Hepatocyte (in vitro differentiated cells): Measurements from ENCODE around the gene MUC6. TPM values are rescaled to one million over a fixed set of nuclear protein-coding genes. Genes with fewer than 3 reads are reported as not detected.

Experiments
- DNase-seq: peaks from one replicate; pipeline ENCODE4 v3.0.0-alpha.2; 2016; ENCODE audit warnings: low spot score
- H2AFZ ChIP-seq: fragments of 200-600 bp; sonication (generic); 2 replicates; pipeline ENCODE4 v1.6.0; 2016; ENCODE audit warnings: antibody characterized with exemption, mild to moderate bottlenecking
- H3K27ac ChIP-seq: fragments of 200-600 bp; sonication (generic); 2 replicates; pipeline ENCODE4 v1.5.1; 2016; ENCODE audit warnings: mild to moderate bottlenecking
- H3K27me3 ChIP-seq: fragments of 200-600 bp; sonication (generic); 2 replicates; pipeline ENCODE4 v1.6.1; 2016
- H3K36me3 ChIP-seq: fragments of 200-600 bp; sonication (generic); replicated peaks from 2 replicates; pipeline ENCODE4 v1.5.1; 2016; ENCODE audit warnings: low read depth; ENCODE audit not compliant: insufficient read depth
- H3K4me1 ChIP-seq: fragments of 200-600 bp; sonication (generic); 2 replicates; pipeline ENCODE4 v1.5.1; 2016; ENCODE audit warnings: mild to moderate bottlenecking, moderate library complexity; ENCODE audit not compliant: insufficient read depth
- H3K4me2 ChIP-seq: fragments of 200-600 bp; sonication (generic); 2 replicates; pipeline ENCODE4 v1.6.0; 2016
- H3K4me3 ChIP-seq: fragments of 200-600 bp; sonication (generic); 2 replicates; pipeline ENCODE4 v1.5.1; 2016; ENCODE audit warnings: mild to moderate bottlenecking
- H3K79me2 ChIP-seq: fragments of 200-600 bp; sonication (generic); 2 replicates; pipeline ENCODE4 v1.6.0; 2017; ENCODE audit warnings: mild to moderate bottlenecking
- H3K9me2 ChIP-seq: fragments of 200-600 bp; sonication (generic); replicated peaks from 2 replicates; pipeline ENCODE4 v1.6.0; 2017; ENCODE audit warnings: mild to moderate bottlenecking; ENCODE audit not compliant: insufficient read depth
- H3K9me3 ChIP-seq: fragments of 200-600 bp; sonication (generic); 2 replicates; pipeline ENCODE4 v1.5.1; 2016; ENCODE audit warnings: low read depth, mild to moderate bottlenecking
- H4K20me1 ChIP-seq: fragments of 200-600 bp; sonication (generic); 2 replicates; pipeline ENCODE4 v1.6.0; 2016; ENCODE audit warnings: mild to moderate bottlenecking; ENCODE audit not compliant: insufficient read depth, poor library complexity, severe bottlenecking
- CTCF ChIP-seq: fragments of 200-600 bp; sonication (generic); IDR thresholded peaks from 2 replicates; pipeline ENCODE4 v1.5.1; 2016; ENCODE audit warnings: antibody characterized with exemption, mild to moderate bottlenecking; ENCODE audit not compliant: poor library complexity
- EZH2 ChIP-seq: fragments of 200-600 bp; sonication (generic); IDR thresholded peaks from 2 replicates; pipeline ENCODE4 v1.6.1; 2016; ENCODE audit warnings: antibody characterized with exemption, mild to moderate bottlenecking, borderline replicate concordance
- EZH2phosphoT487 ChIP-seq: fragments of 200-600 bp; sonication (generic); IDR thresholded peaks from one replicate; pipeline ENCODE4 v1.6.1; 2018; ENCODE audit warnings: antibody characterized with exemption, mild to moderate bottlenecking, low read depth, moderate library complexity; ENCODE audit not compliant: unreplicated experiment, severe bottlenecking
- WGBS: methylation state at CpG from one replicate; pipeline ENCODE4 v1.1.6; 2016; ENCODE audit warnings: low lambda C conversion rate; ENCODE audit errors: missing lambda C conversion rate; 5-methylcytosine and 5-hydroxymethylcytosine counted together
- polyA plus RNA-seq: library from polyadenylated mRNA; unstranded; fragments of >200 nt; fragmentation: Nextera tagmentation; extraction: Ambion mirVana; gene quantifications from 2 replicates; pipeline ENCODE4 v1.2.1, GENCODE V29; 2016
- total RNA-seq: library from RNA; depleted of rRNA; stranded (reverse); fragments of >200 nt; gene quantifications from 2 replicates; pipeline ENCODE4 v1.2.3, GENCODE V29; 2014

MUC6 gene
- total and polyA plus RNA-seq, 2 experiments from 2014 or later = not detected

GRCh38 chr11:1037506-1038055 is 1.1 kb upstream of the MUC6 start:
- no peaks in the 10 kb centered on the region for H3K27me3 ChIP-seq
- no peak for DNase-seq
- no peak overlapping the region for H3K4me2 ChIP-seq
- H3K79me2 ChIP-seq = no peaks in the 10 kb centered on the region
- peaks cover 4% of the 10 kb centered on the region for H3K4me1 ChIP-seq
- H2AFZ ChIP-seq = no peak overlapping the region
- no peak for TF ChIP-seq EZH2phosphoT487
- no peak for TF ChIP-seq CTCF
- no peak for TF ChIP-seq EZH2
- H3K27ac ChIP-seq = no peak overlapping the region
- no peaks in the 10 kb centered on the region for H3K9me2 ChIP-seq
- no peaks in the 10 kb centered on the region for H4K20me1 ChIP-seq
- H3K4me3 ChIP-seq = no peak overlapping the region
- H3K36me3 ChIP-seq = no peaks in the 10 kb centered on the region
- WGBS = 97% methylated on average over 10 of the region's 26 CpGs
- no peaks in the 10 kb centered on the region for H3K9me3 ChIP-seq

DNA sequence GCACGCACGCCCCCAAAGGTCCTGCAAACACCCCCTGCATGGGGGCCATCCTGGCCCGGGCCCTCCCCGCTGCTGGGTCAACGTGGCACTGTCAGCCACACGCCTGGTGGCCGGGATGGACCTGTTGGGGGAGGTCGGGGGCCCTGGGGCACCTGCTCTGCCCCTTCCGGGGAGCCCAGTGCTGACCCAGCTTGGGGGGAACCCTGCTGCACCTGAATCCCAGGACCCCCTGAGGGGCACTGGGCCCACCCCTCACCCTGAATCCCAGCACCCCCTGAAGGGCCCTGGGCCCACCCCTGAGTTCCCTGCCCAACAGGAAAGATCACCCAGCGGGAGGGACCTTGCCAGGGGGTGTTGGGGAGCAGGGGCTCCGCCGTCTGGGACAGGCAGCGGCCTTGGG is 413 bp upstream of the MUC6 start:
- Histone ChIP-seq H3K9me2 (no peaks in the 10 kb centered on the region), H3K36me3 (no peaks in the 10 kb centered on the region), H4K20me1 (no peaks in the 10 kb centered on the region), H3K9me3 (no peaks in the 10 kb centered on the region), H3K27me3 (no peaks in the 10 kb centered on the region), H3K4me2 (no peak overlapping the region), H3K27ac (no peak overlapping the region), H2AFZ (no peak overlapping the region), H3K79me2 (no peaks in the 10 kb centered on the region), H3K4me1 (peaks cover 4% of the 10 kb centered on the region), H3K4me3 (no peak overlapping the region)
- WGBS = 75% methylated on average over 11 of the region's 13 CpGs
- no peak for TF ChIP-seq EZH2
- TF ChIP-seq CTCF = no peak
- no peak for DNase-seq

DNA sequence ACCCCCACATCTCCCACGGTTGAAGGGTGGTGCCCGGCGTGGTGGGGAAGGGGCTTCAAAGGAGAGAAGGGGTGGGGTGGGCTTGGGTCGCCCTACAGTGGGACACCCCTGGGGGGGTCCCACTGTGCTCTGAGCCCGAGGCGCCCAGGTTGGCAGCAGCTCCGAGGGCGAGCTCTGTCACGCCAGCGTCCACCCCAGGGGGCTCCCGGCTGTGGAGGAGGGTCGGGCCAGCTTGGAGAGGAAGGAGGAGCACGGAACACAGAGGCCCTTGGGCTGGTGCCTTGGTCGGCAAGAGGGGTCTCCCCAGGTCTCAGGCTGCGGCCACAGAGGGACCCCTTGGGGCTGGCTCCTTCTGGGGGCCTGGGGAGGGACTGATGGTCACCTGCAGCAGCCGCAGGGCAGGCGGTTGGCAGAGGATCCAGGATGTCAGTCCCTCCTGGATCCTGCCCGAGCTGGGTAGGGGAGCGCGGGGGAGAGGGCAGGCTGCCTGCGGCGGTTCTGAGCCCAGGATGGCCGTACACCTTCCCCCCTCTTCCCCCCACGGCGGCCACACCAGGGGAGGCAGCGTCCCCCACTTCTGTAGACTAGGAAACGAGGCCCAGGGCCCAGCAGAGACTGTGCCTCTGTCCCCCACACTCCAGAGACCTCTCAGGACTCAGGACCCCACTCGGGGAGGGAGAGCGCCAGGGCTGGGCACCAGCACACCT is 788 bp downstream of the MUC6 start:
- H3K27ac ChIP-seq = no peak overlapping the region
- no peaks in the 10 kb centered on the region for H3K9me2 ChIP-seq
- H3K4me3 ChIP-seq = no peak overlapping the region
- no peak for DNase-seq
- WGBS = 93% methylated on average over 20 of the region's 29 CpGs
- H3K9me3 ChIP-seq = no peaks in the 10 kb centered on the region
- H3K79me2 ChIP-seq = no peaks in the 10 kb centered on the region
- no peaks in the 10 kb centered on the region for H4K20me1 ChIP-seq
- no peak for TF ChIP-seq EZH2
- no peak for TF ChIP-seq EZH2phosphoT487
- H2AFZ ChIP-seq = no peak overlapping the region
- no peaks in the 10 kb centered on the region for H3K36me3 ChIP-seq
- H3K4me1 ChIP-seq = no peaks in the 10 kb centered on the region
- no peak overlapping the region for H3K4me2 ChIP-seq
- no peaks in the 10 kb centered on the region for H3K27me3 ChIP-seq

GRCh38 chr11:1034456-1035295 is 1.8 kb downstream of the MUC6 start:
- Histone ChIP-seq H3K27ac (no peak overlapping the region), H2AFZ (no peak overlapping the region), H3K36me3 (no peaks in the 10 kb centered on the region), H3K4me1 (no peaks in the 10 kb centered on the region), H3K4me3 (no peak overlapping the region), H3K9me2 (no peaks in the 10 kb centered on the region), H4K20me1 (no peaks in the 10 kb centered on the region), H3K4me2 (no peak overlapping the region), H3K79me2 (no peaks in the 10 kb centered on the region), H3K9me3 (no peaks in the 10 kb centered on the region), H3K27me3 (no peaks in the 10 kb centered on the region)
- 85% methylated on average over 29 of the region's 39 CpGs for WGBS
- no peak for TF ChIP-seq EZH2phosphoT487
- TF ChIP-seq EZH2 = no peak
- no peak for TF ChIP-seq CTCF
- no peak for DNase-seq
